ENCODE measurements around the gene RPL18.

RPL18 gene

GRCh38 chr19:48603850-48604249 lies 15.1 kb downstream of the RPL18 start:
- Histone ChIP-seq H3K4me2 (no peak overlapping the region), H4K20me1 (ENCODE audit: insufficient read depth) (no peaks in the 10 kb centered on the region), H3K79me2 (ENCODE audit: insufficient read depth, low read depth) (no peaks in the 10 kb centered on the region), H3K4me1 (ENCODE audit: low read depth, poor library complexity, severe bottlenecking) (peaks cover 6% of the 10 kb centered on the region), H3K36me3 (ENCODE audit: insufficient read depth) (no peaks in the 10 kb centered on the region), H3K27me3 (ENCODE audit: insufficient read depth, low read depth) (peaks cover 62% of the 10 kb centered on the region), H3K4me3 (IDR thresholded peaks at IDR 0.05; ENCODE audit: insufficient read depth, low read depth, low read length) (no peak overlapping the region), H3K9ac (no peak overlapping the region), H2AFZ (ENCODE audit: low read depth) (no peak overlapping the region), H3K27ac (no peak overlapping the region)
- TF ChIP-seq CTCF (conservative IDR thresholded peaks at IDR 0.05; ENCODE audit: low read depth, low read length): no peak

GRCh38 chr19:48603449-48603848 lies 15.5 kb downstream of the RPL18 start:
- Histone ChIP-seq H2AFZ (ENCODE audit: low read depth) (no peak overlapping the region), H4K20me1 (ENCODE audit: insufficient read depth) (no peaks in the 10 kb centered on the region), H3K9ac (no peak overlapping the region), H3K27ac (no peak overlapping the region), H3K36me3 (ENCODE audit: insufficient read depth) (no peaks in the 10 kb centered on the region), H3K79me2 (ENCODE audit: insufficient read depth, low read depth) (no peaks in the 10 kb centered on the region), H3K27me3 (ENCODE audit: insufficient read depth, low read depth) (peaks cover 66% of the 10 kb centered on the region), H3K4me3 (IDR thresholded peaks at IDR 0.05; ENCODE audit: insufficient read depth, low read depth, low read length) (no peak overlapping the region), H3K4me2 (no peak overlapping the region), H3K4me1 (ENCODE audit: low read depth, poor library complexity, severe bottlenecking) (peaks cover 4% of the 10 kb centered on the region)
- TF ChIP-seq CTCF (conservative IDR thresholded peaks at IDR 0.05; ENCODE audit: low read depth, low read length): no peak

- no peak overlapping the region for H2AFZ ChIP-seq (ENCODE audit: low read depth)
These were observed 16.0 kb downstream of the RPL18 start for GRCh38 chr19:48603001-48603400.

GRCh38 chr19:48600679-48601417 lies 18.1 kb downstream of the RPL18 start:
- H4K20me1 ChIP-seq (ENCODE audit: insufficient read depth): no peaks in the 10 kb centered on the region

More at GRCh38 chr19:48603001-48603400, 16.0 kb downstream of the RPL18 start:
- TF ChIP-seq CTCF (conservative IDR thresholded peaks at IDR 0.05; ENCODE audit: low read depth, low read length): no peak
- no peaks in the 10 kb centered on the region for H3K4me1 ChIP-seq (ENCODE audit: low read depth, poor library complexity, severe bottlenecking)
- H3K4me2 ChIP-seq: no peak overlapping the region
- H3K9ac ChIP-seq: no peak overlapping the region
- H3K27me3 ChIP-seq (ENCODE audit: insufficient read depth, low read depth): peaks cover 71% of the 10 kb centered on the region
- H3K27ac ChIP-seq: no peak overlapping the region
- no peaks in the 10 kb centered on the region for H3K79me2 ChIP-seq (ENCODE audit: insufficient read depth, low read depth)
- no peaks in the 10 kb centered on the region for H4K20me1 ChIP-seq (ENCODE audit: insufficient read depth)
- H3K36me3 ChIP-seq (ENCODE audit: insufficient read depth): no peaks in the 10 kb centered on the region
- H3K4me3 ChIP-seq (IDR thresholded peaks at IDR 0.05; ENCODE audit: insufficient read depth, low read depth, low read length): no peak overlapping the region

More at GRCh38 chr19:48600679-48601417, 18.1 kb downstream of the RPL18 start:
- no peaks in the 10 kb centered on the region for H3K36me3 ChIP-seq (ENCODE audit: insufficient read depth)
- H3K27ac ChIP-seq: no peak overlapping the region
- H3K9ac ChIP-seq: no peak overlapping the region
- no peaks in the 10 kb centered on the region for H3K79me2 ChIP-seq (ENCODE audit: insufficient read depth, low read depth)
- peaks cover 70% of the 10 kb centered on the region for H3K27me3 ChIP-seq (ENCODE audit: insufficient read depth, low read depth)
- H3K4me2 ChIP-seq: no peak overlapping the region
- TF ChIP-seq CTCF (conservative IDR thresholded peaks at IDR 0.05; ENCODE audit: low read depth, low read length): no peak
- H2AFZ ChIP-seq (ENCODE audit: low read depth): no peak overlapping the region
- no peaks in the 10 kb centered on the region for H3K4me1 ChIP-seq (ENCODE audit: low read depth, poor library complexity, severe bottlenecking)
- H3K4me3 ChIP-seq (IDR thresholded peaks at IDR 0.05; ENCODE audit: insufficient read depth, low read depth, low read length): no peak overlapping the region
